ENCODE measurements around the gene CHGA.

- TF ChIP-seq CTCF (IDR thresholded peaks at IDR 0.05 in 2 of 3, conservative IDR thresholded peaks at IDR 0.05 in 1 of 3; ENCODE audit: control insufficient read depth in 2 of 3, extremely low read depth in 1 of 3, insufficient read depth in 1 of 3, low read depth in 3 of 3, low read length in 3 of 3) (no peak), EZH2 (IDR thresholded peaks at IDR 0.05; ENCODE audit: borderline replicate concordance, control insufficient read depth, low read depth, low read length) (no peak), ZBTB33 (IDR thresholded peaks at IDR 0.05) (no peak), MAX (IDR thresholded peaks at IDR 0.05; ENCODE audit: low read depth, low read length) (no peak), ZBTB4 (CRISPR knock-in tag; IDR thresholded peaks at IDR 0.05) (no peak), TCF12 (IDR thresholded peaks at IDR 0.05; ENCODE audit: low read depth, low read length) (no peak), RELA (IDR thresholded peaks at IDR 0.05; ENCODE audit: borderline replicate concordance, partially characterized antibody) (no peak)
- TF ChIP-seq, protein P1, sequence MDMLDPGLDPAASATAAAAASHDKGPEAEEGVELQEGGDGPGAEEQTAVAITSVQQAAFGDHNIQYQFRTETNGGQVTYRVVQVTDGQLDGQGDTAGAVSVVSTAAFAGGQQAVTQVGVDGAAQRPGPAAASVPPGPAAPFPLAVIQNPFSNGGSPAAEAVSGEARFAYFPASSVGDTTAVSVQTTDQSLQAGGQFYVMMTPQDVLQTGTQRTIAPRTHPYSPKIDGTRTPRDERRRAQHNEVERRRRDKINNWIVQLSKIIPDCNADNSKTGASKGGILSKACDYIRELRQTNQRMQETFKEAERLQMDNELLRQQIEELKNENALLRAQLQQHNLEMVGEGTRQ (IDR thresholded peaks at IDR 0.05; ENCODE audit: borderline replicate concordance, low read depth, low read length) = no peak
These were observed 18.6 kb downstream of the CHGA start for GRCh38 chr14:92941531-92941930.

Measured in GM12878 (cell line).